ENCODE data around the gene CSPG4. TPM values are rescaled to one million over a fixed set of nuclear protein-coding genes. Genes with fewer than 3 reads are reported as not detected.

CSPG4 gene
- total and polyA plus RNA-seq, 9 of the 15 experiments (the other 6 are each of a cell fraction or from before 2014, with no cell fraction given) = under 0.01 to 0.07 (median 0.04) TPM; not detected in 5

GRCh38 chr15:75647370-75648155 lies 65.1 kb downstream of the CSPG4 start, which contains the start of gene SNX33 (continued):
- no peak for TF ChIP-seq FOXA1 (IDR thresholded peaks at IDR 0.05; ENCODE audit: borderline replicate concordance)
- TF ChIP-seq PHF20 (IDR thresholded peaks at IDR 0.05; ENCODE audit: partially characterized antibody) = no peak
- peak; percentile 78 for TF ChIP-seq CXXC5 (CRISPR knock-in tag; IDR thresholded peaks at IDR 0.05)
- peak in 1 of 3 experiments; percentile 72; a peak in 1 of 6 replicates for TF ChIP-seq ZBTB11 (CRISPR knock-in tag; IDR thresholded peaks at IDR 0.05)
- TF ChIP-seq ZNF644 (tag; IDR thresholded peaks at IDR 0.05; ENCODE audit: low read depth) = no peak
- no peak for TF ChIP-seq CBX8 (IDR thresholded peaks at IDR 0.05; ENCODE audit: borderline replicate concordance, extremely low read depth, low read depth, low read length, poor library complexity, severe bottlenecking)
- no peak for TF ChIP-seq TRIM28 (IDR thresholded peaks at IDR 0.05)
- TF ChIP-seq TAF1 (IDR thresholded peaks at IDR 0.05; ENCODE audit: control insufficient read depth, extremely low read depth, insufficient read depth, low read length, severe bottlenecking) = peak; percentile 25
- no peak for TF ChIP-seq NELFE (IDR thresholded peaks at IDR 0.05; ENCODE audit: insufficient read depth, insufficient read length)
- TF ChIP-seq ZNF740 (CRISPR knock-in tag; IDR thresholded peaks at IDR 0.05) = peak; percentile 38; the same call in 1 of the 2 replicates
- no peak for TF ChIP-seq ZNF740 (tag; IDR thresholded peaks at IDR 0.05)
- no peak for TF ChIP-seq ZNF407 (IDR thresholded peaks at IDR 0.05; ENCODE audit: low read depth)
- TF ChIP-seq MIER1 (IDR thresholded peaks at IDR 0.05; ENCODE audit: low read depth) = no peak
